Panc1 (cell line): ENCODE results near the gene CHMP5. TPM values are rescaled to one million over a fixed set of nuclear protein-coding genes. Genes with fewer than 3 reads are reported as not detected.

Source experiments
- ATAC-seq: fragments of 200-7000 bp; cut with Tn5 transposase; 2 replicates; pipeline ENCODE4 v1.9.1; 2020; ENCODE audit warnings: mild to moderate bottlenecking, moderate library complexity
- BruUV-seq: library from RNA; stranded (reverse); fragments of 400-500 nt; replicated peaks from 2 replicates; lab custom pipeline; 2021; lab: Mats Ljungman, UMichigan
- CTCF ChIA-PET: fragments of 300-600 bp; sonication (Branson Sonifier 250); formaldehyde crosslinking; loops from one replicate; lab custom pipeline; 2022; ENCODE audit warnings: antibody characterized with exemption; lab: Charles Lee
- POLR2A ChIA-PET: fragments of 300-600 bp; sonication (Branson Sonifier 250); formaldehyde crosslinking; loops from one replicate; lab custom pipeline; 2022; ENCODE audit warnings: antibody characterized with exemption; lab: Charles Lee
- DNase-seq: peaks from one replicate; pipeline ENCODE4 v3.0.0-alpha.2; 2010; ENCODE audit warnings: low read depth, low spot score
- H3K27ac ChIP-seq: 2 replicates; pipeline ENCODE4 v1.5.1; 2011; ENCODE audit warnings: mild to moderate bottlenecking, low read length, inconsistent platforms
- H3K27me3 ChIP-seq: fragments of 200-500 bp; sonication (Bioruptor generic); 2 replicates; pipeline ENCODE4 v1.6.0; 2014; ENCODE audit warnings: low read length, inconsistent platforms; ENCODE audit not compliant: control insufficient read depth, insufficient read depth
- H3K36me3 ChIP-seq: fragments of 200-500 bp; sonication (Bioruptor generic); 2 replicates; pipeline ENCODE4 v1.5.1; 2014; ENCODE audit warnings: inconsistent platforms, mild to moderate bottlenecking, low read length, moderate library complexity; ENCODE audit not compliant: control insufficient read depth, insufficient read depth
- H3K4me1 ChIP-seq: 2 replicates; pipeline ENCODE4 v1.5.1; 2011; ENCODE audit warnings: inconsistent platforms, mild to moderate bottlenecking, low read length, moderate library complexity; ENCODE audit not compliant: control insufficient read depth, insufficient read depth
- H3K4me3 ChIP-seq, 2 experiments: 2 replicates each; pipeline ENCODE4 v1.5.1; 2011 to 2012; ENCODE audit warnings: low read depth in 2 of 2, low read length in 2 of 2, mild to moderate bottlenecking in 2 of 2, inconsistent platforms in 1 of 2, moderate library complexity in 1 of 2
- H3K9me3 ChIP-seq: fragments of 200-500 bp; sonication (Bioruptor generic); 2 replicates; pipeline ENCODE4 v1.5.1; 2014; ENCODE audit warnings: low read depth, mild to moderate bottlenecking, inconsistent platforms, low read length, moderate library complexity; ENCODE audit not compliant: control insufficient read depth, insufficient read depth
- CTCF ChIP-seq: fragments of 450-650 bp; IDR thresholded peaks from 2 replicates; pipeline ENCODE4 v1.5.1; 2017; ENCODE audit warnings: mild to moderate bottlenecking
- POLR2AphosphoS5 ChIP-seq: IDR thresholded peaks from 2 replicates; pipeline ENCODE4 v1.6.1; 2012; ENCODE audit warnings: mild to moderate bottlenecking, low read depth, low read length, moderate library complexity
- REST ChIP-seq, 2 experiments: IDR thresholded peaks; 2 replicates each; pipeline ENCODE4 v1.6.1; 2011 to 2012; ENCODE audit warnings: low read depth in 2 of 2, control low read depth in 1 of 2, low read length in 1 of 2, mild to moderate bottlenecking in 1 of 2, moderate library complexity in 1 of 2; ENCODE audit not compliant: insufficient read depth in 1 of 2
- SIN3A ChIP-seq: IDR thresholded peaks from 2 replicates; pipeline ENCODE4 v1.6.1; 2012; ENCODE audit warnings: low read depth, mild to moderate bottlenecking, low read length, moderate library complexity, borderline replicate concordance; ENCODE audit not compliant: insufficient read depth
- TCF7L2 ChIP-seq: IDR thresholded peaks from 2 replicates; pipeline ENCODE4 v1.6.1; 2011; ENCODE audit warnings: mild to moderate bottlenecking, low read depth, low read length, inconsistent platforms
- in situ Hi-C: cut with HindIII; loops from 2 replicates; pipeline ENCODE4 v1.10.0; 2016; ENCODE audit warnings: low sequenced_read_pairs, low pct_unique_long_range_greater_than_20kb
- intact Hi-C: fragments of 100-400 bp; cut with micrococcal nuclease; formaldehyde crosslinking; loops from one replicate; pipeline ENCODE4 v1.10.0; 2022; ENCODE audit not compliant: unreplicated experiment
- total RNA-seq: library from RNA; stranded (reverse); gene quantifications from one replicate; pipeline ENCODE4 v1.2.1, GENCODE V29; 2021; ENCODE audit not compliant: unreplicated experiment

The CHMP5 gene
- total RNA-seq, 1 experiment from 2014 or later, result 74.5 TPM

- intact Hi-C loops (no loop called here), in situ Hi-C loops (no loop called here)
- DNase-seq (no peak), ATAC-seq (no peak)
- no peak overlapping the region for H3K4me3 ChIP-seq
- no peak overlapping the region for H3K27ac ChIP-seq
- H3K36me3 ChIP-seq, result no peaks in the 10 kb centered on the region
- BruUV-seq, result no TSS peak
- TF ChIP-seq SIN3A, result no peak
- no peak for TF ChIP-seq CTCF
- TF ChIP-seq POLR2AphosphoS5, result no peak
- TF ChIP-seq TCF7L2, result no peak
- no peak for TF ChIP-seq REST (IDR thresholded peaks at IDR 0.05; ENCODE audit: insufficient read depth in 1 of 2, low read depth in 2 of 2, low read length in 1 of 2)
- CTCF ChIA-PET, result no interaction called here
- no peaks in the 10 kb centered on the region for H3K4me1 ChIP-seq
- no peaks in the 10 kb centered on the region for H3K9me3 ChIP-seq
- peaks cover 2% of the 10 kb centered on the region; the same call in 1 of the 2 replicates for H3K27me3 ChIP-seq
- POLR2A ChIA-PET, result interaction anchor here (0.5 to 0.6 kb wide), 2 partner anchors 17 to 184 kb away, joined by 3 read pairs; no protein-coding TSS in a partner anchor
Measured at GRCh38 chr9:33230756-33231622, 33.9 kb upstream of the CHMP5 start.

- Histone ChIP-seq H3K4me1 (no peaks in the 10 kb centered on the region), H3K4me3 (no peak overlapping the region)
- no peak for ATAC-seq
Measured at GRCh38 chr9:33231623-33231942, 33.3 kb upstream of the CHMP5 start.

More at GRCh38 chr9:33231623-33231942, 33.3 kb upstream of the CHMP5 start:
- 0 out of 2 replicates have a peak, but pooled peaks cover 2% of the 10 kb centered on the region for H3K27me3 ChIP-seq
- ChIA-PET POLR2A (interaction anchor here (0.5 to 0.6 kb wide), 2 partner anchors 17 to 185 kb away, joined by 3 read pairs; no protein-coding TSS in a partner anchor), CTCF (no interaction called here)
- intact Hi-C loops (no loop called here), in situ Hi-C loops (no loop called here)
- H3K27ac ChIP-seq, result no peak overlapping the region
- no peaks in the 10 kb centered on the region for H3K9me3 ChIP-seq
- BruUV-seq, result no TSS peak
- no peak for TF ChIP-seq REST (IDR thresholded peaks at IDR 0.05; ENCODE audit: insufficient read depth in 1 of 2, low read depth in 2 of 2, low read length in 1 of 2)
- TF ChIP-seq CTCF, result no peak
- TF ChIP-seq POLR2AphosphoS5, result no peak
- no peak for TF ChIP-seq TCF7L2
- TF ChIP-seq SIN3A, result no peak
- H3K36me3 ChIP-seq, result no peaks in the 10 kb centered on the region
- DNase-seq, result no peak
